Measurements from ENCODE around the gene FRMD6. TPM values are rescaled to one million over a fixed set of nuclear protein-coding genes. Genes with fewer than 3 reads are reported as not detected.

Gene FRMD6
- total and polyA plus RNA-seq, 9 of the 15 experiments (the other 6 are each of a cell fraction or from before 2014, with no cell fraction given): 0.11 to 0.92 (median 0.53) TPM

DNA sequence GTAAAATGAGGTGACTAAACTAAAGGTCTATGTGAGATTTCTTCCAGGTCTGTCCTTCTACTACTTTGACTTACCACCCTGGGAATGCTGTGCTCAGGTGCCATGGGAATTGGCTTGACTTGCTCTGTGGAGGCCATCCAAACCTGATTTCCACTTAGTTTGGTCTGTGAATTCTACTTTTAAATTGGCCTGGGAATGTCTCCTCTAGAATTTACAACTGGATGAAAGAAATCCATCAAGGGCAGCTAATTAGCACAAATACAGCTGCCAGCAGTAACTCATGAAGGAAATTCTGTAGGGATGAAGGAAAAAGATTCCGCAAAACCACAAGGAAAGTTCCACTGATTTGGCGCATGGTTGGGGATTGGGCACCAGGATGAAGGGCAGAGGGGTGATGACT is 31.7 kb upstream of the FRMD6 start:
- ChIA-PET POLR2A (no interaction called here), CTCF (ENCODE audit: low intra/inter-chr PET ratio) (no interaction called here)
- TF ChIP-seq, protein P1, sequence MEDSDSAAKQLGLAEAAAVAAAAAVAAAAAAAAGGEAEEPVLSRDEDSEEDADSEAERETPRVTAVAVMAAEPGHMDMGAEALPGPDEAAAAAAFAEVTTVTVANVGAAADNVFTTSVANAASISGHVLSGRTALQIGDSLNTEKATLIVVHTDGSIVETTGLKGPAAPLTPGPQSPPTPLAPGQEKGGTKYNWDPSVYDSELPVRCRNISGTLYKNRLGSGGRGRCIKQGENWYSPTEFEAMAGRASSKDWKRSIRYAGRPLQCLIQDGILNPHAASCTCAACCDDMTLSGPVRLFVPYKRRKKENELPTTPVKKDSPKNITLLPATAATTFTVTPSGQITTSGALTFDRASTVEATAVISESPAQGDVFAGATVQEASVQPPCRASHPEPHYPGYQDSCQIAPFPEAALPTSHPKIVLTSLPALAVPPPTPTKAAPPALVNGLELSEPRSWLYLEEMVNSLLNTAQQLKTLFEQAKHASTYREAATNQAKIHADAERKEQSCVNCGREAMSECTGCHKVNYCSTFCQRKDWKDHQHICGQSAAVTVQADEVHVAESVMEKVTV (CRISPR knock-in tag; IDR thresholded peaks at IDR 0.05): no peak
- TF ChIP-seq CTBP1 (IDR thresholded peaks at IDR 0.05; ENCODE audit: borderline replicate concordance) (no peak), HOXB6 (CRISPR knock-in tag; IDR thresholded peaks at IDR 0.05; ENCODE audit: borderline replicate concordance) (no peak), HNRNPLL (IDR thresholded peaks at IDR 0.05; ENCODE audit: low read depth, low read length, poor library complexity, severe bottlenecking) (no peak), TAF9B (IDR thresholded peaks at IDR 0.05; ENCODE audit: partially characterized antibody) (no peak), POLR3A (IDR thresholded peaks at IDR 0.05; ENCODE audit: borderline replicate concordance, extremely low read depth, insufficient read depth, insufficient read length) (no peak), ETV6 (IDR thresholded peaks at IDR 0.05; ENCODE audit: borderline replicate concordance in 1 of 2, low read depth in 2 of 2, low read length in 1 of 2) (no peak), ETV6 (CRISPR knock-in tag; IDR thresholded peaks at IDR 0.05; ENCODE audit: borderline replicate concordance) (no peak)
- TF ChIP-seq, protein P2, sequence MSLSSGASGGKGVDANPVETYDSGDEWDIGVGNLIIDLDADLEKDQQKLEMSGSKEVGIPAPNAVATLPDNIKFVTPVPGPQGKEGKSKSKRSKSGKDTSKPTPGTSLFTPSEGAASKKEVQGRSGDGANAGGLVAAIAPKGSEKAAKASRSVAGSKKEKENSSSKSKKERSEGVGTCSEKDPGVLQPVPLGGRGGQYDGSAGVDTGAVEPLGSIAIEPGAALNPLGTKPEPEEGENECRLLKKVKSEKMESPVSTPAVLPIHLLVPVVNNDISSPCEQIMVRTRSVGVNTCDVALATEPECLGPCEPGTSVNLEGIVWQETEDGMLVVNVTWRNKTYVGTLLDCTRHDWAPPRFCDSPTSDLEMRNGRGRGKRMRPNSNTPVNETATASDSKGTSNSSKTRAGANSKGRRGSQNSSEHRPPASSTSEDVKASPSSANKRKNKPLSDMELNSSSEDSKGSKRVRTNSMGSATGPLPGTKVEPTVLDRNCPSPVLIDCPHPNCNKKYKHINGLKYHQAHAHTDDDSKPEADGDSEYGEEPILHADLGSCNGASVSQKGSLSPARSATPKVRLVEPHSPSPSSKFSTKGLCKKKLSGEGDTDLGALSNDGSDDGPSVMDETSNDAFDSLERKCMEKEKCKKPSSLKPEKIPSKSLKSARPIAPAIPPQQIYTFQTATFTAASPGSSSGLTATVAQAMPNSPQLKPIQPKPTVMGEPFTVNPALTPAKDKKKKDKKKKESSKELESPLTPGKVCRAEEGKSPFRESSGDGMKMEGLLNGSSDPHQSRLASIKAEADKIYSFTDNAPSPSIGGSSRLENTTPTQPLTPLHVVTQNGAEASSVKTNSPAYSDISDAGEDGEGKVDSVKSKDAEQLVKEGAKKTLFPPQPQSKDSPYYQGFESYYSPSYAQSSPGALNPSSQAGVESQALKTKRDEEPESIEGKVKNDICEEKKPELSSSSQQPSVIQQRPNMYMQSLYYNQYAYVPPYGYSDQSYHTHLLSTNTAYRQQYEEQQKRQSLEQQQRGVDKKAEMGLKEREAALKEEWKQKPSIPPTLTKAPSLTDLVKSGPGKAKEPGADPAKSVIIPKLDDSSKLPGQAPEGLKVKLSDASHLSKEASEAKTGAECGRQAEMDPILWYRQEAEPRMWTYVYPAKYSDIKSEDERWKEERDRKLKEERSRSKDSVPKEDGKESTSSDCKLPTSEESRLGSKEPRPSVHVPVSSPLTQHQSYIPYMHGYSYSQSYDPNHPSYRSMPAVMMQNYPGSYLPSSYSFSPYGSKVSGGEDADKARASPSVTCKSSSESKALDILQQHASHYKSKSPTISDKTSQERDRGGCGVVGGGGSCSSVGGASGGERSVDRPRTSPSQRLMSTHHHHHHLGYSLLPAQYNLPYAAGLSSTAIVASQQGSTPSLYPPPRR (CRISPR knock-in tag; IDR thresholded peaks at IDR 0.05; ENCODE audit: borderline replicate concordance): no peak
- TF ChIP-seq, protein P3, sequence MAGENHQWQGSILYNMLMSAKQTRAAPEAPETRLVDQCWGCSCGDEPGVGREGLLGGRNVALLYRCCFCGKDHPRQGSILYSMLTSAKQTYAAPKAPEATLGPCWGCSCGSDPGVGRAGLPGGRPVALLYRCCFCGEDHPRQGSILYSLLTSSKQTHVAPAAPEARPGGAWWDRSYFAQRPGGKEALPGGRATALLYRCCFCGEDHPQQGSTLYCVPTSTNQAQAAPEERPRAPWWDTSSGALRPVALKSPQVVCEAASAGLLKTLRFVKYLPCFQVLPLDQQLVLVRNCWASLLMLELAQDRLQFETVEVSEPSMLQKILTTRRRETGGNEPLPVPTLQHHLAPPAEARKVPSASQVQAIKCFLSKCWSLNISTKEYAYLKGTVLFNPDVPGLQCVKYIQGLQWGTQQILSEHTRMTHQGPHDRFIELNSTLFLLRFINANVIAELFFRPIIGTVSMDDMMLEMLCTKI (IDR thresholded peaks at IDR 0.05; ENCODE audit: partially characterized antibody): no peak
- TF ChIP-seq, protein P4, sequence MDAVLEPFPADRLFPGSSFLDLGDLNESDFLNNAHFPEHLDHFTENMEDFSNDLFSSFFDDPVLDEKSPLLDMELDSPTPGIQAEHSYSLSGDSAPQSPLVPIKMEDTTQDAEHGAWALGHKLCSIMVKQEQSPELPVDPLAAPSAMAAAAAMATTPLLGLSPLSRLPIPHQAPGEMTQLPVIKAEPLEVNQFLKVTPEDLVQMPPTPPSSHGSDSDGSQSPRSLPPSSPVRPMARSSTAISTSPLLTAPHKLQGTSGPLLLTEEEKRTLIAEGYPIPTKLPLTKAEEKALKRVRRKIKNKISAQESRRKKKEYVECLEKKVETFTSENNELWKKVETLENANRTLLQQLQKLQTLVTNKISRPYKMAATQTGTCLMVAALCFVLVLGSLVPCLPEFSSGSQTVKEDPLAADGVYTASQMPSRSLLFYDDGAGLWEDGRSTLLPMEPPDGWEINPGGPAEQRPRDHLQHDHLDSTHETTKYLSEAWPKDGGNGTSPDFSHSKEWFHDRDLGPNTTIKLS (IDR thresholded peaks at IDR 0.05; ENCODE audit: borderline replicate concordance, low read depth): no peak

More for the DNA sequence above, 31.7 kb upstream of the FRMD6 start:
- Histone ChIP-seq H4K20me1 (replicated peaks; ENCODE audit: control insufficient read depth, insufficient read depth, low read length) (no peaks in the 10 kb centered on the region), H3K27ac (ENCODE audit: extremely low read depth, low read depth, low read length) (no peak overlapping the region), H3K9me3 (replicated peaks; ENCODE audit: control insufficient read depth, insufficient read depth, low read depth, low read length) (no peaks in the 10 kb centered on the region), H3K4me3 (no peak overlapping the region), H3K79me2 (ENCODE audit: control insufficient read depth, insufficient read depth, low read length) (no peaks in the 10 kb centered on the region), H3K9ac (ENCODE audit: insufficient read depth in 1 of 2, low read depth in 2 of 2, low read length in 2 of 2) (no peak overlapping the region), H3K9me1 (ENCODE audit: control insufficient read depth, insufficient read depth, low read length) (no peaks in the 10 kb centered on the region), H3K4me2 (ENCODE audit: insufficient read depth, low read length) (no peak overlapping the region), H3K27me3 (ENCODE audit: control insufficient read depth in 2 of 2, insufficient read depth in 2 of 2, low read length in 2 of 2) (no peaks in the 10 kb centered on the region; a peak in 1 of 5 replicates), H3K4me1 (replicated peaks in 1 of 2; ENCODE audit: control insufficient read depth in 2 of 2, insufficient read depth in 2 of 2, low read length in 2 of 2) (no peaks in the 10 kb centered on the region), H2AFZ (ENCODE audit: low read depth, low read length) (no peak overlapping the region), H3K36me3 (ENCODE audit: control insufficient read depth, insufficient read depth, low read length) (no peaks in the 10 kb centered on the region)
- DNase-seq (ENCODE audit: extremely low read depth in 1 of 4, low spot score in 3 of 4): no peak
- intact Hi-C loops (cut with micrococcal nuclease): no loop called here
- in situ Hi-C loops (cut with MboI): no loop called here
- 0% methylated on average over 1 of the region's 2 CpGs for WGBS (ENCODE audit: insufficient coverage, low coverage, missing lambda C conversion rate)
- no peak for ATAC-seq
- no peak for FAIRE-seq
- no TSS peak for BruUV-seq (replicated peaks)
